ENCODE results near the gene CNGB1. TPM values are rescaled to one million over a fixed set of nuclear protein-coding genes. Genes with fewer than 3 reads are reported as not detected.

Gene CNGB1
- total RNA-seq, 1 donor = not detected

DNA sequence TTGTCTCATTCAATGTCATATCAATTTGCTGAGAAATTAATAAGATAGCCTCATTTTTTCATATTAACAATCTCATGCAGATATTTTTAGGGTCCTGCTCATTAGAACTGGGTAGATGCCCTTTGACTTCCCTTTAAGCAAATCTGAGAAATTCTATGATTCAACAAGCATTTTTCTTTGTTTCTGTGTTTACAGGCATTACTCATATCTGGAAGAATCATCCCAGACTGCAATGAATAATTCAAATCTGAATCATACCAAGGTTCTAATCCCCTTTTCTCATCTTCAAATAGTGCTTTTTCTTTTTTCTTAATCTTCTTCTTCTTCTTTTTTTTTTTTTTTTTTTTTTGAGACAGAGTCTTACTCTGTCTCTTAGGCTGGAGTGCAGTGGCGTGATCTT lies 99.5 kb downstream of the CNGB1 start:
- H3K79me2 ChIP-seq (ENCODE audit: insufficient read depth, low read length) = no peaks in the 10 kb centered on the region
- no peaks in the 10 kb centered on the region for H3K36me3 ChIP-seq (ENCODE audit: insufficient read depth, low read length)
- peak overlapping the region; percentile 24 for H3K27ac ChIP-seq (ENCODE audit: low read depth, low read length)
- DNase-seq (ENCODE audit: insufficient read length, low spot score, missing footprints) = peak; percentile 86
- peaks cover 14% of the 10 kb centered on the region for H3K4me1 ChIP-seq (ENCODE audit: insufficient read depth, low read length)
- TF ChIP-seq, protein P1, sequence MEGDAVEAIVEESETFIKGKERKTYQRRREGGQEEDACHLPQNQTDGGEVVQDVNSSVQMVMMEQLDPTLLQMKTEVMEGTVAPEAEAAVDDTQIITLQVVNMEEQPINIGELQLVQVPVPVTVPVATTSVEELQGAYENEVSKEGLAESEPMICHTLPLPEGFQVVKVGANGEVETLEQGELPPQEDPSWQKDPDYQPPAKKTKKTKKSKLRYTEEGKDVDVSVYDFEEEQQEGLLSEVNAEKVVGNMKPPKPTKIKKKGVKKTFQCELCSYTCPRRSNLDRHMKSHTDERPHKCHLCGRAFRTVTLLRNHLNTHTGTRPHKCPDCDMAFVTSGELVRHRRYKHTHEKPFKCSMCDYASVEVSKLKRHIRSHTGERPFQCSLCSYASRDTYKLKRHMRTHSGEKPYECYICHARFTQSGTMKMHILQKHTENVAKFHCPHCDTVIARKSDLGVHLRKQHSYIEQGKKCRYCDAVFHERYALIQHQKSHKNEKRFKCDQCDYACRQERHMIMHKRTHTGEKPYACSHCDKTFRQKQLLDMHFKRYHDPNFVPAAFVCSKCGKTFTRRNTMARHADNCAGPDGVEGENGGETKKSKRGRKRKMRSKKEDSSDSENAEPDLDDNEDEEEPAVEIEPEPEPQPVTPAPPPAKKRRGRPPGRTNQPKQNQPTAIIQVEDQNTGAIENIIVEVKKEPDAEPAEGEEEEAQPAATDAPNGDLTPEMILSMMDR (IDR thresholded peaks at IDR 0.05; ENCODE audit: extremely low read depth, low read depth, low read length) = no peak
- H3K4me2 ChIP-seq (ENCODE audit: insufficient read depth, low read length) = no peak overlapping the region
- no peaks in the 10 kb centered on the region for H4K20me1 ChIP-seq (ENCODE audit: insufficient read depth, low read length)
- H3K9me3 ChIP-seq (ENCODE audit: low read depth, low read length) = no peaks in the 10 kb centered on the region
- H2AFZ ChIP-seq (ENCODE audit: low read length) = no peak overlapping the region
- H3K4me3 ChIP-seq (ENCODE audit: insufficient read depth, low read length) = no peak overlapping the region
- H3K27me3 ChIP-seq (ENCODE audit: insufficient read depth, low read length) = peaks cover 19% of the 10 kb centered on the region

DNA sequence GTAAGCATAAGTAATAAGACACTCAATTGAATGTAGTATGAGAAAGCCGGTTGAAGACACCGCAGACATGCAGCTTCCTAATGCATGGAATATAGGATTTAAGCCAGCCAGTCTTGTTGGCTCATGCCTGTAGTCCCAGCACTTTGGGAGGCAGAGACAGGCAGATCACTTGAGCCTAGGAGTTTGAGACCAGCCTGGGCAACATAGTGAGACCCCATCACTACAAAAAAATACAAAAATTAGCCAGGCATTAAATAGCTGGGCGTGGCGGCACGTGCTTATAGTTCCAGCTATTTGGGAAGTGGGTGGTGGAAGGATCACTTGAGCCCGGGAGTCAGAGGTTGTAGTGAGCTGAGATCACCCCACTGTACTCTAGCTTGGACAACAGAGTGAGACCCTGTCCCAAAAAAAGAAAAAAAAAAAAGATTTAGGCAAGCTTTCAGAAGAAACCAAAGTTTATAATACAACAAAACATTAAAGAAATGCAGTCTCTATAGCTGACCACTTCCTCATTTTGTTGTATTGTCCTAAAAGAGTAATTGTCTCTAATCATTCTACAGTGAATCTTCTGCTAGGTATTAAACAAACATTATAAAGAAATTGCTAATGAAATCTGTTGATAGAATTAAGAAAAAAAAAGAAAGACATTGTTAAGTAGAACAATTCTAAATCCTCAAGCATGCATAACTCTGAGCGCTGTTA lies 100.0 kb downstream of the CNGB1 start:
- peaks cover 14% of the 10 kb centered on the region for H3K4me1 ChIP-seq (ENCODE audit: insufficient read depth, low read length)
- TF ChIP-seq, protein P1 (IDR thresholded peaks at IDR 0.05; ENCODE audit: extremely low read depth, low read depth, low read length) = no peak
- H3K36me3 ChIP-seq (ENCODE audit: insufficient read depth, low read length) = no peaks in the 10 kb centered on the region
- H3K27ac ChIP-seq (ENCODE audit: low read depth, low read length) = peak overlapping the region; percentile 24
- DNase-seq (ENCODE audit: insufficient read length, low spot score, missing footprints) = no peak
- H4K20me1 ChIP-seq (ENCODE audit: insufficient read depth, low read length) = no peaks in the 10 kb centered on the region
- no peaks in the 10 kb centered on the region for H3K79me2 ChIP-seq (ENCODE audit: insufficient read depth, low read length)
- H3K9me3 ChIP-seq (ENCODE audit: low read depth, low read length) = no peaks in the 10 kb centered on the region
- peaks cover 19% of the 10 kb centered on the region for H3K27me3 ChIP-seq (ENCODE audit: insufficient read depth, low read length)
- no peak overlapping the region for H2AFZ ChIP-seq (ENCODE audit: low read length)
- no peak overlapping the region for H3K4me2 ChIP-seq (ENCODE audit: insufficient read depth, low read length)
- no peak overlapping the region for H3K4me3 ChIP-seq (ENCODE audit: insufficient read depth, low read length)

DNA sequence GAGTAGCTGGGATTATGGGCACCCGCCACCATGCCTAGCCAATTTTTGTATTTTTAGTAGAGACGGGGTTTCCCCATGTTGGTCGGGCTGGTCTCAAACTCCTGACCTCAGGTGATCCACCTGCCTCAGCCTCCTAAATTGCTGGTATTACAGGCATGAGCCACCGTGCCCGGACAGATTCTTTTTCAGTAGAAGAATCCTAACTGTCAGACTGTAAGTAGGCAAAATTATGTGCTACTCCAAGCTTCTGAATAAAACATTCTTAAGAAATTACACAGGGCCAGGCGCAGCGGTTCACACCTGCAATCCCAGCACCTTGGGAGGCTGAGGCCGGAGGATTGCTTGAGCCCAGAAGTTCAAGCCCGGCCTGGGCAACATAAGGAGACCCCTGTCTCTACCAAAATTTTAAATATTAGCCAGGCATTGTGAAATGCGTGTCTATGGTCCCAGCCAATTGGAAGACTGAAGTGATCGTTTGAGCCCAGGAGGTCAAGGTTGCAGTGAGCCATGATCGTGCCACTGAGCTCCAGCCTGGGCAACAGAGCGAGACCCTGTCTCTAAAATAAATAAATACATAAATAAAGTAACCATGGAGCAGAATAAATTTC lies 101.9 kb downstream of the CNGB1 start:
- H3K4me2 ChIP-seq (ENCODE audit: insufficient read depth, low read length) = no peak overlapping the region
- H3K36me3 ChIP-seq (ENCODE audit: insufficient read depth, low read length) = no peaks in the 10 kb centered on the region
- H3K27me3 ChIP-seq (ENCODE audit: insufficient read depth, low read length) = peaks cover 9% of the 10 kb centered on the region
- no peak overlapping the region for H2AFZ ChIP-seq (ENCODE audit: low read length)
- H3K79me2 ChIP-seq (ENCODE audit: insufficient read depth, low read length) = no peaks in the 10 kb centered on the region
- no peaks in the 10 kb centered on the region for H4K20me1 ChIP-seq (ENCODE audit: insufficient read depth, low read length)
- no peak overlapping the region for H3K4me3 ChIP-seq (ENCODE audit: insufficient read depth, low read length)
- H3K4me1 ChIP-seq (ENCODE audit: insufficient read depth, low read length) = peaks cover 14% of the 10 kb centered on the region
- no peaks in the 10 kb centered on the region for H3K9me3 ChIP-seq (ENCODE audit: low read depth, low read length)
- no peak overlapping the region for H3K27ac ChIP-seq (ENCODE audit: low read depth, low read length)
- TF ChIP-seq, protein P1 (IDR thresholded peaks at IDR 0.05; ENCODE audit: extremely low read depth, low read depth, low read length) = no peak
- DNase-seq (ENCODE audit: insufficient read length, low spot score, missing footprints) = no peak

DNA sequence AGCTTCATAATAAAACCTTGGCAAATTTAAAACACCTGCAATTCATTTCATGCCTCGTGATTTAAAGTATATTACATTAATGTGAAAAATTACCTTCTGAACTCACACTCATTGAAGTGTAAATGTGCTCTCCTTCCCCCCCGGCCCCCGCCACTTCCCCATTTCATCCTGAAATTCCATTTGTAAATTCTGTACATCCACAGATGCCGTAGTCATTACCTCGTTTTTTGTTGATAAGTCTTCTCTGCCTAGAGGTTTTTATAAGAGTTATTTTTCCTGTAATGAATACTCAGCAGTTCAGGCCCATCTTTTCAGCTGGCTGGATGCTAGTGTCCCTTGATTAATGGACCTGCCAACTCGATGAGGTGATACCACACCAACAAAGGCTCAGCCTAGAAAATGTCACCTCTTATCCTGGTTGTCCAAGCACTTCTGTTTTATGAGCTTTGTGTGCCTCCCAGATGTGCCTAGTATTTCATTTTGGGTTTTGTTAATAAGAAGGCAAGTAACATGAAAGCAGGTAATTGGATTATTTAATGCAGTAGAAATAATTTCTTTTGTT lies 103.8 kb downstream of the CNGB1 start:
- no peaks in the 10 kb centered on the region for H4K20me1 ChIP-seq (ENCODE audit: insufficient read depth, low read length)
- TF ChIP-seq, protein P1 (IDR thresholded peaks at IDR 0.05; ENCODE audit: extremely low read depth, low read depth, low read length) = no peak
- no peak for DNase-seq (ENCODE audit: insufficient read length, low spot score, missing footprints)
- no peaks in the 10 kb centered on the region for H3K79me2 ChIP-seq (ENCODE audit: insufficient read depth, low read length)
- peaks cover 21% of the 10 kb centered on the region for H3K4me1 ChIP-seq (ENCODE audit: insufficient read depth, low read length)
- no peaks in the 10 kb centered on the region for H3K27me3 ChIP-seq (ENCODE audit: insufficient read depth, low read length)
- no peak overlapping the region for H2AFZ ChIP-seq (ENCODE audit: low read length)
- no peaks in the 10 kb centered on the region for H3K9me3 ChIP-seq (ENCODE audit: low read depth, low read length)
- no peak overlapping the region for H3K27ac ChIP-seq (ENCODE audit: low read depth, low read length)
- no peaks in the 10 kb centered on the region for H3K36me3 ChIP-seq (ENCODE audit: insufficient read depth, low read length)
- no peak overlapping the region for H3K4me3 ChIP-seq (ENCODE audit: insufficient read depth, low read length)
- no peak overlapping the region for H3K4me2 ChIP-seq (ENCODE audit: insufficient read depth, low read length)
